HUES6 (cell line): Measurements from ENCODE around the gene CUL7.
"Not testable (repeated sequence)": the region's sequence is repeated elsewhere in the genome, so short reads cannot be mapped to it uniquely, and the experiment has no call there.

Experiments used
- H3K27ac ChIP-seq: 2 replicates; pipeline ENCODE4 v1.7.0; 2013; ENCODE audit warnings: low read depth, mild to moderate bottlenecking, low read length, inconsistent platforms
- H3K27me3 ChIP-seq: 2 replicates; pipeline ENCODE4 v1.6.1; 2013; ENCODE audit warnings: low read length; ENCODE audit not compliant: control insufficient read depth, insufficient read depth
- H3K36me3 ChIP-seq: 2 replicates; pipeline ENCODE4 v1.6.1; 2013; ENCODE audit warnings: low read length; ENCODE audit not compliant: control insufficient read depth, insufficient read depth
- H3K4me1 ChIP-seq: 2 replicates; pipeline ENCODE4 v1.6.1; 2013; ENCODE audit warnings: low read length; ENCODE audit not compliant: control insufficient read depth, insufficient read depth
- H3K4me3 ChIP-seq: 2 replicates; pipeline ENCODE4 v1.5.1; 2013; ENCODE audit warnings: low read depth, low read length
- H3K9ac ChIP-seq: one replicate; pipeline ENCODE4 v1.6.1; 2013; ENCODE audit warnings: mild to moderate bottlenecking, low read length
- H3K9me3 ChIP-seq: 2 replicates; pipeline ENCODE4 v1.6.1; 2013; ENCODE audit warnings: low read depth, low read length; ENCODE audit not compliant: control insufficient read depth, insufficient read depth

Gene CUL7

DNA sequence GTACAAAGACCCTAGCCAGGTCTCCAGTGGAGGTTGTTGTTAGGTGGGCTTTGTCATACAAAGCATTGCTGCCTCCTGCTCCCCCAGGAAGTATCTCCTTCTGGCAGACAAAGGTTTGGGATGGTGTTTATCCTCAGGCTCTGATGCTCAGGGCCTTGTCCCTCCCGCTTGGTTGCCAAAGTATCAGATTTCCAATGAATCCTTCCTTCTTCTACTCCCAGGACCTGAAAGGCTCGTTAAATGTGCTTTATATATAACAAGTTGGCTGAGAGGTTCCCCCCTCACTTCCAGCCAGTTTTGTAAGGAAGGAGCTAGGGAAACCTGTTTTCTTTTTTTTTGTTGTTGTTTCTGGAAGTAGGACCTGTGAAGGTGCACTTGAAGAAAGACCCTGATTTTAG lies 36.9 kb upstream of the CUL7 start:
- H3K4me1 ChIP-seq = peaks cover 59% of the 10 kb centered on the region
- H3K27me3 ChIP-seq = no peaks in the 10 kb centered on the region
- no peaks in the 10 kb centered on the region for H3K36me3 ChIP-seq
- H3K9ac ChIP-seq = peak overlapping the region; percentile 40
- peak overlapping the region; percentile 25 for H3K4me3 ChIP-seq
- peak overlapping the region; percentile 83 for H3K27ac ChIP-seq
- no peaks in the 10 kb centered on the region for H3K9me3 ChIP-seq

DNA sequence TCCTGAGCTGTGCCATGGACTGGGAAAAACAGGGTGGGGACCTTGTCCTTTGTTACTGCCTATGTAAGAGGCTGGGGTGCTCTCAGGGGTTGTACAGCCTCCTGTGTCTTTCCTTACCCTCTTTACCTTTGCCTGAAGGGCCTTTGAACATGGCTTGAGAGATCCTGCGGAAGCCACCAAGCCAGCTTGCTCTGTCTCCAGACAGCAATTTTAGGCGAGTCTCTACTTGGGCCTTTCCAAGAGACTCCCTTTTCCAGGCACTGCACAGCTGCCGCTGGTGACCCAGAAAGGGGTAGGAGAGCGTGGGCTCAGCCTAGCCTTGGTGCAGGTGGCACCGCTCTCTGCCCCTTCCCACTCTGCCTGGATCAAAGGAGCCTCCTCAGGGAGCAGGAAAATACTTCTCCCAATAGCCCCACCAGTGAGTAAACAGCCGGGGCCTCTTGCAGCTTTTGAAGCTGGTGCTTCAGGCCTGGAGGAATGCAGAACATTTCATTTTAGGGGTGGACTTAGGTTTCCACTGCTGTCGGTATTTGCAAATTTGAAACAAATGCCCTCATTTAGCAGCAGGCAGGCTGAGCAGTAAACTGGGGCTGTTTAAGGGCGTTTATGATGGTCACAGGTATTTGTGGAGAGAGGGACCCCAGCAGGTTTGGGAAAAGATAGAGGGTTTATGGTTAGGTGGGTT lies 36.4 kb upstream of the CUL7 start:
- H3K27ac ChIP-seq = peak overlapping the region; percentile 83
- H3K36me3 ChIP-seq = no peaks in the 10 kb centered on the region
- peak overlapping the region; percentile 25 for H3K4me3 ChIP-seq
- peak overlapping the region; percentile 40 for H3K9ac ChIP-seq
- peaks cover 55% of the 10 kb centered on the region for H3K4me1 ChIP-seq
- H3K9me3 ChIP-seq = no peaks in the 10 kb centered on the region
- H3K27me3 ChIP-seq = no peaks in the 10 kb centered on the region

DNA sequence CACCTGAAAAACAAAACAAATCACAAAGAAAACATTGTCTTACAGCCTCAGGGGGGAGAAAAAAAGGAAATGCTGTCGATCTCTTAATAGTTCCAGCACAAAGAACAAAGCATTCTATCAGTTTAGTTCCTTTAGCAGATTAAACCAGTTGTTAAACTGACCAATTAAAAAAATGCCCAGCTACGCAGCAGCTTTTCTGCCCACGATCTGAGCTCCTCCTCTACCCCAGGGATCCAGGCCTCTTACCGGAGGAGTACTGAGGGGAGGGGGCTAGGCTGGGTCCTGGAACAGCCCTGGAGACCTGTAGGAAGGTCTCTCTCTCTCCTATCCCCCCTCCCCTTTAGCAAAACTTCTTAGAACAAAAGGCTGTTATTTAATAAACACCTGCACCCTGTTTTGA lies 35.8 kb upstream of the CUL7 start:
- Histone ChIP-seq H3K36me3 (no peaks in the 10 kb centered on the region), H3K9me3 (no peaks in the 10 kb centered on the region), H3K9ac (peak overlapping the region; percentile 40), H3K4me1 (peaks cover 55% of the 10 kb centered on the region), H3K4me3 (peak overlapping the region; percentile 25), H3K27ac (peak overlapping the region; percentile 83), H3K27me3 (no peaks in the 10 kb centered on the region)

DNA sequence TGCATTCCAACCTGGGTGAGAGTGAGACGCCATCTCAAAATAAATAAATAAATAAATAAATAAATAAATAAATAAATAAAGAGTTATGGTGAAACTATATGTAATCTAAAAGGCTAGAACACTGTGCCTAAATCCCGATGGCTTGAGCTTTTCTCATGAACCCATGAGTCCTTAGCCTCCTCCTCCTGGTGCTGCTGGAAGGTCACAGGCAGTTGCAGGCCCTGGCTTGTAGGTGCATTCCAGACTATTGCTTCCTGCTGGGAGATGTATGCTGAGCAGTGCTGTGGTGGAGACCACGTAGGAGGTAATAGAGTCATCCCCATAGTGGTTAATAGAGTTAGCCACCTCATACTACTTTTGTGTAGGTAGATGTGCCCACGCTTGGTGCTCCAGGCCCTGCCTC lies 35.0 kb upstream of the CUL7 start:
- Histone ChIP-seq H3K27me3 (no peaks in the 10 kb centered on the region), H3K9ac (no peak overlapping the region), H3K36me3 (no peaks in the 10 kb centered on the region), H3K9me3 (no peaks in the 10 kb centered on the region), H3K4me3 (peak overlapping the region; percentile 25; the same call in 1 of the 2 replicates), H3K4me1 (peaks cover 49% of the 10 kb centered on the region), H3K27ac (no peak overlapping the region)

DNA sequence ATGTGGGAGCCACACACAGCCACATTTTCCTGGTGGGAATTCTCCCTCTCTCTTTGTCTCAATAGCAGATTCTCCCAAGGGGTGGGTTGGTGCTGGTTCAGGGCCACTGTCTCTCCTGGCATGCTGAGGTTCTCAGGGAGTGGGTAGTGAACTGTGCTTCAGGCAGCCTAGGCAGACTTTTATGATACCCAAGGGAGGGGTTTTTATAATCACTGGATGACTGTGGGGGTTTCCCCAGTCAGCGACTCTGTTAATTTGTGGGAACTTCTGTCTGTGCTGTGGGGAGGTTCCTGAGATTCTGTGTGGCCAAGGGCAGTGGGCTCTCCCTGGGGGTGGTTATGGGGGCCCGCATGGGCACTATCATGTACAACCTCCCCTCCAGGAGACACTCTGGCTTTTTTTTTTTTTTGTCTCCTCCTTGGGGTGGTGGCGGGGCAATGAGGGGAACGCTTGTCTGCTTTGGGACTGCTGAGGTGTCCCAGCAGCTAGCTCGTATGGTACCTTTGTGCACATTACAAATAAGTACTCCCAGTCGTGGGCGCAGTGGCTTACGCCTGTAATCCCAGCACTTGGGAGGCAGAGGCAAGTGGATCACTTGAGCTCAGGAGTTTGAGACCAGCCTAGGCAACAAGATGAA lies 32.5 kb upstream of the CUL7 start:
- H3K9ac ChIP-seq = no peak overlapping the region
- no peak overlapping the region for H3K27ac ChIP-seq
- no peaks in the 10 kb centered on the region for H3K36me3 ChIP-seq
- H3K4me1 ChIP-seq = peaks cover 42% of the 10 kb centered on the region
- H3K9me3 ChIP-seq = no peaks in the 10 kb centered on the region
- no peak overlapping the region for H3K4me3 ChIP-seq
- H3K27me3 ChIP-seq = no peaks in the 10 kb centered on the region

DNA sequence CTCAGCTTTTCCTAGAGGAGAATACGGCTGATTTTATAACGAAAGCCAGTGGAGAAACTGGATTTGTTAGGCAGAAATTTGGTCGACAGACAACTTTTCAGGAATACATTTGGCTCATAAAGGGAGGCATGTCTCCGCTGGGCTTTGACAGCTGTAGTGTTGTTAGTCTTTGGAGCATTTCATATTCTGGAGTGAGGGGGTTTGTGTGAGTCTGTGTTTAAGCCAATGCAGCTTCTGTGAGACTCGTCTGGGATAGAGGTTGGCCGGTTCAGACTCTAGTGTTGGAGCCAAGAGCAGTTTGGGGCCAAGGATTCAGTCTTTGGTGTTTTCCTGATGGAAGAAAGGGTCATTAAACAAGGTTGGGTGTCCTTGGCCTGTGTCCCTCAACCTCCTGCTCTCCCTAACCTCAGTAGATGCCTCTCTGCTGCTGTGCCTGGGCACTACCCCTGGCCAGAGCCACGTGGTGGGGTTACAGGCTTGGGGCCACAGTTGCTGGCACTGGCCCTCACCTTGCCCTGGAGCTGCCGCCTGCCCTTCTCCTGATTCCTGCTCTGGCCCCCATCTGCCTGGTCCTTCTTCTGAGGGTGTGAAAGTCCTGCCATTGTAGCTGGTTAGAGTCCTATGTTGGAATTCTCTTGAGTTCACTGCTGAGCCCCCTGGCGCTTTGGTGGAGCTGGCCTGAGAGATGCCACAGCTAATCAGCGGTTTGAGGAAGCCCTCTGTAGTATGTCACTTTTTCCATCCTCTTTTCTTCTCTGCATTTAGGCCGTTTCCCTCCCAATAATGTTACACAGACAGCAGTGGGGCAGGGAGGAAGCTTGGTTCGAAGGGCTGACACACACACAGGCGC lies 29.4 kb upstream of the CUL7 start:
- Histone ChIP-seq H3K27me3 (no peaks in the 10 kb centered on the region), H3K4me1 (peaks cover 31% of the 10 kb centered on the region), H3K4me3 (no peak overlapping the region), H3K27ac (no peak overlapping the region), H3K9me3 (no peaks in the 10 kb centered on the region), H3K9ac (no peak overlapping the region), H3K36me3 (no peaks in the 10 kb centered on the region)

DNA sequence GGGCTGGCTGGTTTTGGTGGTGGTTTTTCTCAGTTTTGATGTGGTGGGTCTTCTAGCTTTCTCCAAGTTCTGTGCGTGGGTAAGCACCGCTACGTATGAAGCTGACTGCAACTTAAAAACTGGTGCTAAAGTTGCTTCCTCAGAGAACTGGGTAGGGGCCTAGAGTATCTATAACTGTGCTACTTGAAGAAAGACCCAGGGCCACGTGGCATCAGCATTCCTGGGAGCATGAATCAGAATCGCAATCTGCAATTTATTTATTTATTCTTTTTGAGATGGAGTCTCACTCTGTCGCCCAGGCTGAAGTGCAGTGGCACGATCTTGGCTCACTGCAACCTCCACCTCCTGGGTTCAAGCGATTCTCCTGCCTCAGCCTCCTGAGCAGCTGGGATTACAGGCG lies 28.3 kb upstream of the CUL7 start:
- H3K27me3 ChIP-seq, H3K4me3 ChIP-seq, H3K27ac ChIP-seq, H3K9ac ChIP-seq, H3K9me3 ChIP-seq, H3K36me3 ChIP-seq: not testable (repeated sequence)
- H3K4me1 ChIP-seq = peaks cover 38% of the 10 kb centered on the region

DNA sequence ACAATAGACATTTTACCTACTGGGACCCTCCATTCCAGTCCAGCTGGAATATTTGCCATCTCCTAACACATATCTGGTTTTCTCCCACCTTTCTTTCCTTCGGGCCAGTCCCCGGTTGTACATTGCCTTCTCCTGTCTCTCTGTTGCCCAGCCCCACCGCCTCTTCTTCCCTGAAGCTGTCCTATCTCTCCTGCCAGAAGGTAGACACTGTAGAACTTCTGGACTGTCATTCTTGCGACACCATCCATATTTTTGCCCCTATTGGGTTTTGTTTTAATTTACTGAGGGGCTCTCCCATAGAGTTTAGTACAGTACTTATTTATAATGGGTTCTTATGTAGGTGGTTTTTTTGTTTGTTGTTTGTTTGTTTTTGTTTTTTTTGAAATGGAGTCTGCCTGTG lies 27.4 kb upstream of the CUL7 start:
- Histone ChIP-seq H3K27me3 (no peaks in the 10 kb centered on the region), H3K4me1 (peaks cover 34% of the 10 kb centered on the region), H3K9me3 (no peaks in the 10 kb centered on the region), H3K36me3 (no peaks in the 10 kb centered on the region), H3K9ac (no peak overlapping the region), H3K27ac (no peak overlapping the region), H3K4me3 (no peak overlapping the region)

DNA sequence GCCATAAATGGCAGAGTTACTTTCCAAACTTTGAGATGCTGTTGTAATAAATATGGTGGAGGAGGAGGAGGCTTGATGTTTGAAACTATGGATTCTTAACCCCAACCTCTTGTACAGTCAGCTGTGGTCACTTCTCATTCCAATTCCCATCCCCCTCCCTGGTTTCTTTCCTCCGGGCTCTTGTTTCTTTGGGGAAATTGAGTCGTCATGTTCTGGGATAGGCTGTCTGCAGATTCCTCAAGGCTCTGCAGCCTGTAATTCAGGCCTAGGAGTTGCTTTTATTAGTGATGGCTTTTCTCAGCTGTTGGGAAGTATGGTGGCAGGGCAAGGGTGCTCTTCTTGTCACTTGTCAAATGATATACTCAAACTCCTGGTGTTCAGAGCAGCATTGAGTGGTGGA lies 25.0 kb upstream of the CUL7 start:
- H3K27me3 ChIP-seq = no peaks in the 10 kb centered on the region
- no peaks in the 10 kb centered on the region for H3K9me3 ChIP-seq
- H3K27ac ChIP-seq = no peak overlapping the region
- peak overlapping the region; percentile 94 for H3K9ac ChIP-seq
- peaks cover 44% of the 10 kb centered on the region for H3K4me1 ChIP-seq
- 0 out of 2 replicates have a peak, but pooled peaks cover 5% of the 10 kb centered on the region for H3K36me3 ChIP-seq
- H3K4me3 ChIP-seq = peak overlapping the region; percentile 98; the same call in 1 of the 2 replicates

DNA sequence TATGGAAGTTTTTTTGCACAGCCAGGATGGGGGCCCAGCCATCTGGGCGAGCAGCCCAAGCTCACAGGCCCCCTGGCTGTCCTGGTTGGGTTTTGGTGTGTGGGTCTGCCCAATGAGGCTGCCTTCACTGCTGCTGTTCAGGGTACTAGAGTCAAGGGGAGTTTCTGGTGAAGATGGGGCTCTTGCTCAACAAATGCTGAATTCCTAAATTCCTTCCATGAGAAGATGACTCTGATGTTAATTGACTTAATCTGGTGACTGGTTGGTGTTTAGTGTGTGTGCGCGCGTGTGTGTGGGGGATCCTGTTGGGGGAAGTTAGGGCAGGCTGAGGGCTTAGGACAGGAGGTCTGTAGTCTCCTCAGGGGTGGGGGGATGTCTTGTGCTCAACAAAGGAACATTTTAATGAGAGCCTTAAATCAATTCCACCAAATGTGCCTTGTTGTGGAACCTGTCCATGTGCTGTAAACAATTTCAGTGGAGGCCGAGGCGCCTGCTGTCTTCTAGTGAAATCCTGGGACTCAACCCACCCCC lies 24.4 kb upstream of the CUL7 start:
- H3K9me3 ChIP-seq = no peaks in the 10 kb centered on the region
- H3K9ac ChIP-seq = peak overlapping the region; percentile 94
- H3K27me3 ChIP-seq = no peaks in the 10 kb centered on the region
- 0 out of 2 replicates have a peak, but pooled peaks cover 9% of the 10 kb centered on the region for H3K36me3 ChIP-seq
- peak overlapping the region; percentile 98 for H3K4me3 ChIP-seq
- peaks cover 39% of the 10 kb centered on the region for H3K4me1 ChIP-seq
- H3K27ac ChIP-seq = peak overlapping the region; percentile 93; the same call in 1 of the 2 replicates
